Activated T-helper 1 cell treated with anti-CD3 and anti-CD28 coated beads, Interleukin-12 subunit alpha, Interleukin-12 subunit beta, Interleukin-2, Interleukin-4 antibody, amounts not matched to agents 30 ng/mL and 10 ng/mL and 1 ng/mL, durations not matched to agents 14 hours and 24 hours and 36 hours (primary cell): ENCODE measurements around the gene PAX6. TPM values are rescaled to one million over a fixed set of nuclear protein-coding genes. Genes with fewer than 3 reads are reported as not detected.

Experiments
- DNase-seq: peaks from one replicate; pipeline ENCODE4 v3.0.0; 2021; ENCODE audit warnings: low spot score
- H3K27ac Mint-ChIP-seq: one replicate; pipeline ENCODE4 v1.8.0; 2021; ENCODE audit warnings: mild to moderate bottlenecking, mixed read lengths
- H3K27me3 Mint-ChIP-seq: one replicate; pipeline ENCODE4 v1.8.0; 2022; ENCODE audit warnings: mild to moderate bottlenecking, moderate library complexity, mixed read lengths; ENCODE audit not compliant: insufficient read depth
- H3K36me3 Mint-ChIP-seq: one replicate; pipeline ENCODE4 v1.8.0; 2021; ENCODE audit warnings: low read depth, mixed read lengths
- H3K4me1 Mint-ChIP-seq: one replicate; pipeline ENCODE4 v1.8.0; 2021; ENCODE audit warnings: low read depth, mixed read lengths
- H3K4me3 Mint-ChIP-seq: one replicate; pipeline ENCODE4 v1.8.0; 2021; ENCODE audit warnings: mild to moderate bottlenecking, moderate library complexity, mixed read lengths
- H3K9me3 Mint-ChIP-seq: one replicate; pipeline ENCODE4 v1.8.0; 2021; ENCODE audit warnings: mixed read lengths
- intact Hi-C: fragments of 100-400 bp; cut with micrococcal nuclease; formaldehyde crosslinking; loops from one replicate; pipeline ENCODE4 v1.15.1; 2024
- total RNA-seq: library from RNA; stranded (reverse); gene quantifications from 2 replicates; pipeline ENCODE4 v1.2.3, GENCODE V29; 2022

The PAX6 gene
- total RNA-seq, 1 donor from 2014 or later, result not detected

DNA sequence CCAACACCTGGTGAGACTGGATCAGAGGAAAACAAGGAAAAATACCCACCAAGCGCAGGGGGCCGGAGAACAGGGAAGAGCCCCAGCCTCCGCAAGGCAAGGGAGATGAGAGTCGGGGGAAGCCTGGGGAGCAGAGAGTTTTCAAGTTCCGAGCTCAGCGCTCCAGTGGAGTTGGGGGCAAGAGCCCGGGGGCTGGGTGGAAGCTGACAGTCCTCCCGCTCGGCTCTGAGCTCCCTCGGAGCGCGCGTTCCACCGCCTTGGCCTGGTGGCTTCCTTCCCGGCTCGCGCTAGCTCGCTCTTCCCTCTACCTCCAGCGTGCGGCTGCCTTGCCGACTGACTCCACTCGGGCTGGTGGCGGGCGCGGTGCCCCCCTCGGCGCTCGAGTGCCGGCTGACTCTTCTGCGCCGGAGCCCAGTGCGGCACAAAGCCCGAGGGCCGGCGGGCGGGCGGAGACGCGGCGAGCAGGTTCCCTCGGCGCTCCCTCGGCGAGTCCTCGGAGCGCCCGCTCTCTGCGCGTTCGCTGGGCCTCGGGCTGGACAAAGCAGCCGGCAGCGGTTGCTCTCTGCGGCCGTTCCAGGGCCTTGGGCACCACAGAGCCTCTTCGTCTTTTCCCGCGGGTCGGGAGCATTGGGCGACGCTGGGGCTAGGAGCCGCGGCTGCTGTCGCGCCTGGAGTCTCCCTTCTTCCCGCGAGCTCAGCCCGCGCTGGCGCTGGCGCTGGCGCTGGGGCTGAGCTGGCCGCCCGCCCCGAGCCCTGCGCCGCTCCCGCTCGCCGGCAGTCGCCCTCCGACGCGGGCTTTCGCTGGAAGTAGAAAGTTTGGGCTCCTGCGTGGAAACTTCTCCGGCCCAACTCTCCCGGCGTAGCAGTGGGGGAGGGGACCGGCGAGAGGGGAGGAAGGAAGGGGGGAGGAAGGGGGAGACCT lies 1.0 kb downstream of the PAX6 start:
- Mint-ChIP-seq H3K36me3 (peaks cover 11% of the 10 kb centered on the region), H3K4me1 (peaks cover 35% of the 10 kb centered on the region), H3K4me3 (peak overlapping the region; percentile 61), H3K27me3 (peaks cover 79% of the 10 kb centered on the region), H3K9me3 (no peaks in the 10 kb centered on the region), H3K27ac (peak overlapping the region; percentile 69)
- no peak for DNase-seq
- intact Hi-C loops, result loop anchor here (2.0 kb wide), 1 partner anchor 15 kb away; no protein-coding TSS in a partner anchor

DNA sequence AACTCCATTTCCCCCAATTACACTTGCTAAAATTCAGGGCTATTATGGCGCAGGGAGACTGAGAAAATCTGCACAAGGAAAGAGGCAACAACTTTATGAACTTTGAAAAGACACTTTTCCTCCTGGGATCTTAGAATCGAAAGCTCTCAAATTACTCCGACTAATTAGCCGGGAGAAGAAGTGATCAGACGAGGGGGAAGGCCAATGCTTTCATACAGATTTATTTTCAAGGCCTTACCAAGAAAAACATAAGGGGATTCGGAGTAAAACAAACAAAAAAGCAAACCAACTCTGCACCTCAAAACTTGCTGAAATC lies 1.6 kb downstream of the PAX6 start:
- Mint-ChIP-seq H3K4me3 (peak overlapping the region; percentile 53), H3K36me3 (peaks cover 15% of the 10 kb centered on the region), H3K27ac (peak overlapping the region; percentile 69), H3K4me1 (peaks cover 34% of the 10 kb centered on the region), H3K9me3 (no peaks in the 10 kb centered on the region), H3K27me3 (peaks cover 78% of the 10 kb centered on the region)
- intact Hi-C loops, result no loop called here
- no peak for DNase-seq

DNA sequence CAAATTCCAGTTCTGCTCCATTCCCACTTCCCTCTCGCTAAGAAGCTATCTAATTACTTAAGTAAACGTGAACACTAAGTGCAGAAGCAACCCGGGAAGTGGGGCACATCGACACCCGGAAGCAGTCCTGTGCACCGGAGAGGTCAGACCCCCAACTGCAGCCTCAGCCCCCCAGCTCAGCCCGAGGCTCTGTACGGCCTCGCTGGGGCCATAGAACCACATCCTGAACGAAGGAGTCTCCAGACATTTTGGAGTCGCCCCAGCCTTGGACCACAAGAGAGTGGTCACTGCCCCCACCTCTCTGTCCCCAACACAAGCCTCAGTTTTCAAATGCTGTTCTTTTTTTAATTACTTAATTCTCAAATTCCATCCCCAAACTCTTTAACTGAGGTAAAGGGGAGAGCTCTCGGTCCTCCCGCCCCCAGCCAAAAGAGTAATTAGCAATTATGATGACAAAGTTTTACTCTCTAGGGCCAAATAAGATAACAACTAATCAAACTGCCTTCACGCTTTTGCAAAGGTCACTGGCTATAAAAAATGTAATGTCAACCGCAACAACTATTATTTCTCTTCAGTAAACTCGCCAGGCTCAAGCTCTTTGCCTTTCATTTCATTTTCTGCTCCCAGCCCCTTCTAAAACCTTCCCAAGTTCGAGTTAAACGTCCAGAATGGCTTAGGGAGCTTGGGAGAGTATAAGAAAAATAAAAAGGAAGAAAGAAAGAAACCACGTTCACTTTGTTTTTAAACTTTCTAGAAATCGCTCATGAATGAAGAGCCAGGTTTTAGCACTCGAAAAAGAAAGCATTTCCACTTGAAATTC lies 2.2 kb downstream of the PAX6 start:
- no peak overlapping the region for H3K4me3 Mint-ChIP-seq
- intact Hi-C loops, result no loop called here
- peaks cover 15% of the 10 kb centered on the region for H3K36me3 Mint-ChIP-seq
- no peak for DNase-seq
- no peaks in the 10 kb centered on the region for H3K9me3 Mint-ChIP-seq
- H3K4me1 Mint-ChIP-seq, result peaks cover 38% of the 10 kb centered on the region
- peaks cover 79% of the 10 kb centered on the region for H3K27me3 Mint-ChIP-seq
- peak overlapping the region; percentile 69 for H3K27ac Mint-ChIP-seq

DNA sequence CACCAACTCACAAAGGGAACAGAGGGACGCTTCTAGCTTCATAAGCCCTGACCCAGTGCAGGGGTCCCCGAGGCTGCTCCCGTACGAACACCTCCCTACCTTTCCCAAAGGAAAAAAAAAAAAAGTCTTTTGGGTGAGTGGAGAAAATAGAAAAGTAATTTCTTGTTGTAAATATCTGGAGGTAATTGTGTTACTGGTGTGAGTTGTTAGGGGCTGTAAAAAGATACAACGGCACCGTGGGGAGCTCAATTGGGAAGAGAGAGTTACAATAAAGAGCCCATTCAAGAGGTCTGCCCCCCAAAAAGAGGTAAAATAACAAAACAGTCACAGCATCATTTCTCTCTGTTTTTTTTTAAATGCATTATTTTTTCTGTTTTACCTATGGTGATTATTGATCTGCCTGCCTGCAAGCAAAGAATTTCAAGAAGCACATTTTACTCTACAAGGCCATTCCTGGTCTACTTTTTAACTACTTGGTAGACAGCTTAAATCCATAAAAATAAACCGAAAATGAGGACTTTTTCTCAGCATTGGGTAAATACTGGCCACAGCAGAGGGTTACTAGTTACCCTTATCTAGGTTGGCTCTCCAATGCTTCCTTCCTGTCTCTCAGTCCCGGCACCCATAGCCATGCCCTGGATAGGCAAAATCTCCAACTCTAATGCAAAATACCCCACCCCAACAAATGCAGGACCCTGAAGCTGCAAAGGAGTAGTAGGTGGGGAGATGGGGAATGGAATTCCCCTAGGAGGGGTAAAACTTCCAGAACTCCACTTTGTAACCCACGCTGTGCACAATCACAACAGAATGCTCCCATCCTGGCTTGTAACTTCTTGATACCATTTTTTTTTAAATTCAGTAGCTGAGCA lies 3.1 kb downstream of the PAX6 start:
- no peaks in the 10 kb centered on the region for H3K9me3 Mint-ChIP-seq
- intact Hi-C loops, result no loop called here
- H3K4me3 Mint-ChIP-seq, result no peak overlapping the region
- peaks cover 82% of the 10 kb centered on the region for H3K27me3 Mint-ChIP-seq
- DNase-seq, result no peak
- peaks cover 15% of the 10 kb centered on the region for H3K36me3 Mint-ChIP-seq
- H3K4me1 Mint-ChIP-seq, result peaks cover 45% of the 10 kb centered on the region
- no peak overlapping the region for H3K27ac Mint-ChIP-seq

DNA sequence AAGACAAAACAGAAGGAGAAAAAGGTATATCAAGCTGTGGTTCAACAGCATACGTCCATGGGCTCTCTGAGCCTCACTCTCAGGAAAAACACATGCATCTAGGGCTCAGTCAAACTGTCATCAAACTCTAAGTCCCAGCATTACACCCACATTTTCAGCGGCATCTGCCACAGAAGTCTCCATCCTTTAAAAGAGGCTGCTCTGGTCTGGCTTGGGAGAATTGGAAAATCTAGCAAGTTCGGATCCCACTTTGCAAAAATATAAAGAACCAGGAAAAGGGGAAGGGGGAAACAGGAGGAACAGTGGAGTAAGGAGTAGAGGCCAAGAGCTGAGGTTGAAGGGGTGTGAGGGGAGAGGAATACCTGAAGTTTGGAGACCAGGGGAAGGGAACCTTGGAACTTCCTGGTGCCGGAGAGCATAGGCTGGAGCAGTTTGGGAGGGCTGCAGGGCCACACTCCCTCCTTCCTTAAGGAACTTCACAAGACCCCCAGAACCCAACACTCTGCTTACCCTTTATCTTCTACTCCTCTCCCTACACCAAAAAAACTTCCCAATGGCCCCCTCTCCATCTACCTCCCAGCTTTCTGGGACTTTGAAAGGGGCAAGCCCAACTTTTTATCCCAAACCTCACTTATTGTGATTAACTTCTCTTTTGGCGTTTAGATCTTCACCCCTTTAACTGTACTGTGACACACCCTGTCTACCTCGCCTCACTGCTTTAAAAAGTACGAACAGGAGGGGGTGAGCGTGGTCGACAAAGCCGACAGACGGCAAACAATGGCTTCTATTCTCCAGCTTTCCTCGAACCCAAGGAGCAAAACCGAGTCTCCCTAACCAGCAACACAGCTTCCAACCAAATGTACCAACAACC lies 4.0 kb downstream of the PAX6 start:
- no peaks in the 10 kb centered on the region for H3K9me3 Mint-ChIP-seq
- intact Hi-C loops, result no loop called here
- H3K27me3 Mint-ChIP-seq, result peaks cover 82% of the 10 kb centered on the region
- H3K36me3 Mint-ChIP-seq, result peaks cover 15% of the 10 kb centered on the region
- no peak for DNase-seq
- H3K27ac Mint-ChIP-seq, result peak overlapping the region; percentile 13
- peaks cover 43% of the 10 kb centered on the region for H3K4me1 Mint-ChIP-seq
- H3K4me3 Mint-ChIP-seq, result no peak overlapping the region

DNA sequence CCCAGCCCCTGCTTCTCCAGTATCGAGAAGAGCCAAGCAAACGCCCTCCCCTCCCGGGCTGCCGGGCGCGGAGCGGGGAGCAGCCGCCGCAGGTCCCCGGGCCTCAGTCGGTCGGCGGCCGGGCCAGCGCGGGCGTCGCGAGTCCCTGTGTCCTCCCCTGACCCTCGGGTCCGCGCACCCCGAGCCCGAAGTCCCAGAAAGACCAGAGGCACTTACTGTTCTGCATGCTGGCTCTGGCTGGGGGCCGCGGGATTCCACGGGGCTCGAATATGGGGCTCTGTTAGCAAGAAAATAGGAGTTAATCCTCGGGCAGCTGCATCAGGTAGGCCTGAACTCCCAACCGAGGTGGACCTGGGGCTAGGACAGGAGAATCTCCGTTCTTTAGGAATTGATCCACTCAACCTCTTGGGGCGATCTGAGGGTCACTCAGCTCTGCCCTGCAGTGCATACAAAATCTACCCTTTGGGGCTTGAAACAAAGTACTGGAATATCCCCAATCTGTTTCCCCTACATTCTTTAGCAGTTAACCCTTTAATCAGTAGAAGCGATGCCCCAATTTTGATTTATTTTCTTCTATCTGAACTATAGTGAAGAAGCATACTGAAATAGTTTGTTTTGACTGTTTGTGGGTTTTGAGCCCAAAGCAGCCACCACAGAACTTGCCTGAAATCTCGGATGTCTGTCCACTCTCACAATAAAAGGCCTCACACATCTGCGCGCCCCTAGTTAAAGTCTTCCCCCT lies 4.8 kb downstream of the PAX6 start:
- Mint-ChIP-seq H3K36me3 (peaks cover 15% of the 10 kb centered on the region), H3K27me3 (peaks cover 85% of the 10 kb centered on the region), H3K9me3 (no peaks in the 10 kb centered on the region), H3K4me1 (peaks cover 39% of the 10 kb centered on the region), H3K4me3 (no peak overlapping the region), H3K27ac (peak overlapping the region; percentile 3)
- DNase-seq, result no peak
- intact Hi-C loops, result no loop called here

DNA sequence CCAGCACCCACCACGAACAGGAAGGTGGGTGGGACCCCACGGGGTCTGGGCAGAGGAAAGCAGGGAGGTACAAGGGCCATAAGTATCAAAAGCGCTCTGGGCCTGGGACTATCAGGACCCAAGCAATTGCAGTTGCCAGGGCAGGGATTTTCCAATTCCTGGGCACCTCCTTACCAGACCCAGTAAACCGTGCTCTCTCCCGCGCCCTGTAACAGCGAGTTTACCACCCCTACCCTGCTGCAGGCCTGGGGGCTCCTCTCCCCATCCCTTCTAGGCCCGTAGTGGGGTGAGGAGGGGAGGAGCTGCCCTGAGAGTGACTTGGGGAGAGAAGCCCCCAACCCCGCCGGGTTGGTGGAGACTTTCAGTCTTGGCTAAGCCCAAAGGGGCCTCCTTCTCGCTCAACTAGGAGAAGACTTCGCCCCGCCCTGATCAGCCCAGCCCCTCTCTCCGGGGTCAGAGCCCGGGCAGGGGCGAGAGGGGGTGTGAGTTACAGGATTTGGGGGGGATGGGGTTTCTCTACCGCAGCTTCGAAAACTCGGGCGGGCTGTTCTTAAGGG lies 5.4 kb downstream of the PAX6 start:
- no peak for DNase-seq
- Mint-ChIP-seq H3K9me3 (no peaks in the 10 kb centered on the region), H3K4me3 (no peak overlapping the region), H3K27me3 (peaks cover 87% of the 10 kb centered on the region), H3K27ac (no peak overlapping the region), H3K4me1 (peaks cover 34% of the 10 kb centered on the region), H3K36me3 (peaks cover 14% of the 10 kb centered on the region)
- intact Hi-C loops, result no loop called here

DNA sequence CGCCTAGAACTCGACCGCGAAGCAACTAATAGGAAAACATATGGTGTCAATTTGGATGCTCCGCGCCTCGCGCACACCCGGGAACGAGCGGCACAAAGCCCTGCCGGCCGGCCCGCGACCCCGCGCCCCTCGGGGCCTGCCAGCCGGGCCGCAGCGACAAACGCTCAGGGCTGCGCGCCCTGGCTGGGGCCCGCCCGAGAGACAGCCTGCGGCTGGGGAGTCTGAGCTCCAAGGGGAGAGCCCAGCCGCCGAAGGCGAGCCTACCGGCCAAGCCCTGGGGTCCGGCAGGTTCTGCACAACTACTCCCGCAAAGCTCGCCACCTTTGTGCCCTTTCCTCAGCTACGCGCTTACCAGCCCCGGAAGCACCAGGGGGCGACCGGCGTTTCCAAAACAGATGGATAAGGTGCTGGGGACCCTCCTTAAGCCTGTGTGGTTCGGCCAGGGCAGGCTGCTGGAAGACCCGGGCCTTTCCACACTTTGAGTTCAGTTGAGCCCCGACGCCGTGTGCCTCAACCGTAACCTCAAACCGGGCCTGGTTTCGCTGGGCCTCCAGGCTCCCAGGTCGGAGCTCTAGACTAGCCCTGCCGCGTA lies 6.0 kb downstream of the PAX6 start:
- Mint-ChIP-seq H3K4me1 (peaks cover 32% of the 10 kb centered on the region), H3K36me3 (peaks cover 14% of the 10 kb centered on the region), H3K27ac (peak overlapping the region; percentile 81), H3K9me3 (no peaks in the 10 kb centered on the region), H3K4me3 (peak overlapping the region; percentile 37), H3K27me3 (peaks cover 90% of the 10 kb centered on the region)
- no peak for DNase-seq
- intact Hi-C loops, result no loop called here

DNA sequence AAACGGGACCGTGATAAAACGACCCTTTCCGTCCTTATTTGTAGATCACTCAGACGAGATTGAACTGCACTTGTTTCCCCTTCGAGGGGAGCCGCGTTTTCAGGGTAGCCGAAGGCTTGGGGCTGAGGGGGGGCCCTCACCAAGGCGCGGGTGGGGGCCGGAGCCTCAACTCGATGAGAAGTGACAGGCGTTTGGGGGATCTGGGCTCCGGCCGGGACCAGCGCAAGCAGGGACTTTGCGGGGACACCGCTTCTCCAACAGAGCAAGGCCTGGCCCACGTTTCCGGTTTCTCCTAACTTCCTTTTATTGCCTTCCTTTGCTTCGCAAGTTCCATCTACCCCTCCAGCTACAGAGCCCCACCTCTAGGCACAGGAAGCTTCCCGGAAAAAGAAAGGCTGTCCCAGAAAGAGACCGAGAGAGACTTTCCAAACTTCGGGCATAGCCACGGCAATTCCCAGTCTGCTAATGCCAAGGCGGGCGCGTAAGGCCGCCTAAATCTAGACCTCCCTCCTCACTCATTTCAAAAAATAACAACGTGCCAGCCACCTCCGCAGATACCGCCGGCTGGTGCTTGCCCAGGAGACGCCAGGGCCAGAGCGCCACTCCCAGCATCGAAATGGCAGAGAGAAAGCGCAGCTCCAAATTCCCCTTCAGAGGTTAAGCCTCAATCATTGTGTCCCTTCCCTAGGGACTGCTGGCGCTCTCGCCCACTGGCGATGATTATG lies 6.6 kb downstream of the PAX6 start:
- intact Hi-C loops, result loop anchor here (5.0 kb wide), 1 partner anchor 407 kb away; no protein-coding TSS in a partner anchor
- H3K4me3 Mint-ChIP-seq, result peak overlapping the region; percentile 37
- peak overlapping the region; percentile 81 for H3K27ac Mint-ChIP-seq
- no peaks in the 10 kb centered on the region for H3K9me3 Mint-ChIP-seq
- peaks cover 90% of the 10 kb centered on the region for H3K27me3 Mint-ChIP-seq
- no peak for DNase-seq
- peaks cover 28% of the 10 kb centered on the region for H3K4me1 Mint-ChIP-seq
- peaks cover 12% of the 10 kb centered on the region for H3K36me3 Mint-ChIP-seq

DNA sequence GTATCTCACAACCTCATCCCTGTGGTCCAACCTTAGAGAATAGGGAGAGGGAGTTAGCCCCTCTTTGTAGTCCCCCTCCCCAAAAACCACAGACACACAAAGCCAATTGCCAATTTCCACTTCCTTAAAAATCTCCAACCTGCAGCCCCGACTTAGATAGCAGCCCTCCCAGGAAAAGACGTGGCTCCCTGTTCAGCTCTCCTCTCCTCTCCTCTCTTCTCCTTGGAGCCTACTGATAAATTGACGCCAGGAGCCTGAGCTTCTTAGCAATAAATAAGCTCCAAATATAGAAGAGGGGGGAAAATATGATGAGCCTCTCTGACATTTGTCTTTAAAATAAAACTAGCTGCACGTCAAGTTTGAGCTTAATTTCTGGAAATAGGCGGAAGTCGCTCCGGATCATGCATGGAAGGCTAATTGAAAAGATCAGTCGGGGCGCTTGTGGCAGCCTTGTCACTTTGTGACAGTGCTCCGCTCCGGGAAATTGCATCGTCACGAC lies 7.3 kb downstream of the PAX6 start:
- Mint-ChIP-seq H3K36me3 (peaks cover 6% of the 10 kb centered on the region), H3K9me3 (no peaks in the 10 kb centered on the region), H3K4me3 (no peak overlapping the region), H3K27ac (peak overlapping the region; percentile 2), H3K4me1 (peaks cover 25% of the 10 kb centered on the region), H3K27me3 (peaks cover 86% of the 10 kb centered on the region)
- intact Hi-C loops, result loop anchor here (1.0 to 5.0 kb wide), 2 partner anchors 21 to 407 kb away; no protein-coding TSS in a partner anchor
- DNase-seq, result no peak
